GM12872 (cell line): ENCODE results near the gene PPP1R1B.

Experiments used
- TF ChIP-seq, protein P1 (sequence below): IDR thresholded peaks from 3 replicates; pipeline ENCODE4 v1.5.1; 2011; ENCODE audit warnings: low read depth, mild to moderate bottlenecking, low read length, moderate library complexity; ENCODE audit not compliant: insufficient read depth

The PPP1R1B gene

DNA sequence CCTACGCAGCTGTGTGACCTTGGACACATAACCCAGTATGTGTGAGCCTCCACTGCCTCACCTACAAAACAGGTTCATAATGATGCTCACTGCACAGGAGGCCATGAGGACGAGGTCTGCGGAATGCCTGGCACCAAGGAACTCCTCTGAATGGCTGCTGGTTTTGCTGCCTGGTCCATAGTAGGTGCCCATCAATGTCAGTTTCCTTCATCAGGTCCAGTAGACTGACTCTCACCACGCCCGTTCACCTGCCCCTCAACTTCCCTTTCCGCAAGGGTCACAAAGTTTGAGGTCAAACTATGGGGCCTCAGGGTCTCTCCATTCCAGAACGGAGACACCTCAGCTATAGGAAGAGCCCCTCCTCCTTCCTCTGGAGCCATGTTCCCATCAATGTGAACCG, 50.3 kb downstream of the PPP1R1B start:
- TF ChIP-seq, protein P1, sequence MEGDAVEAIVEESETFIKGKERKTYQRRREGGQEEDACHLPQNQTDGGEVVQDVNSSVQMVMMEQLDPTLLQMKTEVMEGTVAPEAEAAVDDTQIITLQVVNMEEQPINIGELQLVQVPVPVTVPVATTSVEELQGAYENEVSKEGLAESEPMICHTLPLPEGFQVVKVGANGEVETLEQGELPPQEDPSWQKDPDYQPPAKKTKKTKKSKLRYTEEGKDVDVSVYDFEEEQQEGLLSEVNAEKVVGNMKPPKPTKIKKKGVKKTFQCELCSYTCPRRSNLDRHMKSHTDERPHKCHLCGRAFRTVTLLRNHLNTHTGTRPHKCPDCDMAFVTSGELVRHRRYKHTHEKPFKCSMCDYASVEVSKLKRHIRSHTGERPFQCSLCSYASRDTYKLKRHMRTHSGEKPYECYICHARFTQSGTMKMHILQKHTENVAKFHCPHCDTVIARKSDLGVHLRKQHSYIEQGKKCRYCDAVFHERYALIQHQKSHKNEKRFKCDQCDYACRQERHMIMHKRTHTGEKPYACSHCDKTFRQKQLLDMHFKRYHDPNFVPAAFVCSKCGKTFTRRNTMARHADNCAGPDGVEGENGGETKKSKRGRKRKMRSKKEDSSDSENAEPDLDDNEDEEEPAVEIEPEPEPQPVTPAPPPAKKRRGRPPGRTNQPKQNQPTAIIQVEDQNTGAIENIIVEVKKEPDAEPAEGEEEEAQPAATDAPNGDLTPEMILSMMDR = no peak

DNA sequence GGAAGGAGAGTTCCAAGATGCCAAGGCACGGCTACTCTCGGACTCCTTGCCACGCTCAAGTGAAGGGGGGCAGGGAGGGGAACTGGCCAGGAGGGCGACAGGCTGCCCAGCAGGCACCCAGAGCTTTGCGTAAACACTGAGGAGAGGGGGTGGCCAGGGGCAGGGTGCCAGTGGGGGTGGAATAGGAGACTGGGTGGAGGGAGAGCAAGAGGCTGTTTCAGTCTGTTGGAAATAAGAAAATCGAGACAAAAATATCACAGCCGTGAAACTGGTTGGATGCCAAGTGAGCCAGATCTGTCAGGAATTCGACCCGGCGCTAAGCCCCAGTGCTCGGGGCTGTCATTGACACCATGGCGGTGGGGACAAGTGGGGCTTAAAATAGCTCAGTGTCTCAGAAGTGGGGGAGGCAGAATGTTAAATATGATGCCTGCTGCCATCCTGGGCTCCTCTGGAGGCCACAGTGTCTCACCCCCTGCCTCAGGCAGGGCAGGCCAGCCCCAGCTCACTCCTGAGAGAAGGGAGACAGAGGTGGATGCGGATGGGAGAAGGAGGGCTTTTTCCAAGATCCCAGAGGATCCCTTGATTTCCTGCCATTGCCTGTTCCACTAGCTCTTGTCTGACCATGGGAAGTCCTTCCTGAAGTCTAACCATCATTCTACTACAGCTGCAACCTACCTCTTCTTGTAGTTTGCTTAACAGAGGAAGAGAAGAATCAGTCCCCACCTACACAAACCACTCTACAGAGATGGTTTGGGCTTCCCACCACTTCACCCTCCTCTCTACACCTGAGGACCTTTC, 51.0 kb downstream of the PPP1R1B start:
- TF ChIP-seq, protein P1 = no peak

DNA sequence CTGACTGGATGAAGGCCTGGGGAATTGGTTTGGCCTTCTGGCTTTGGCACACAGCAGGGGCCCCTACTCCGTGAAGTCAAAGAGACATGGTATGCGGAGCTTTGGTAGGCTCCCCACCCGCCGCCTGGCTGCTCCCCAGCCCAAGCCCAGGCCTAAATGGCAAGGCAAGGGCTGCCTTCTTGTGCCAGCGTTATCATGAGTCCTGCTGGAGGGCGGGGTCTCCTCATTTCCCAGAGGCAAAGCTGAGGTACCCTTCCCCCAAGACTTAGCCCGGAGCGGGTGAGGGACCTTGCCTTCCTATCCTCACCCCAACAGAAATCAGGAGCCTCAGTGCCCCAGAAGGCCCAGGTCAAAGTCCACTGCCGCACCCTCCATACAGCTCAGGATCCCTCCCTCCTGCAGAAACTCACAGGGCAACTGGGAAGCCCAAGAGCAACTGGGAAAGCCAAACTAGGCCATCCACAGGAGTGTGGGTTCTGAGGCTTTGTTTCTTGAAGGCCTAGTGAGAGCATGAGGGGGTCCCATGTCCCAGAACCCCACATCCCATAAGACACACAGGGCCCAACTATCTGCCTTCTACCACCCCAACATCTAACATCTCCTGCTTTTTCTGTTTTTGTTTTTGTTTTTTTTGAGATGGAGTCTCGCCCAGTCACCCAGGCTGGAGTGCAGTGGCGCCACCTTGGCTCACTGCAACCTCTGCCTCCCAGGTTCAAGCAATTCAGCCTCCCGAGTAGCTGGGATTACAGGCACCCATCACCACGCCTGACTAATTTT, 51.8 kb downstream of the PPP1R1B start:
- TF ChIP-seq, protein P1 = no peak

DNA sequence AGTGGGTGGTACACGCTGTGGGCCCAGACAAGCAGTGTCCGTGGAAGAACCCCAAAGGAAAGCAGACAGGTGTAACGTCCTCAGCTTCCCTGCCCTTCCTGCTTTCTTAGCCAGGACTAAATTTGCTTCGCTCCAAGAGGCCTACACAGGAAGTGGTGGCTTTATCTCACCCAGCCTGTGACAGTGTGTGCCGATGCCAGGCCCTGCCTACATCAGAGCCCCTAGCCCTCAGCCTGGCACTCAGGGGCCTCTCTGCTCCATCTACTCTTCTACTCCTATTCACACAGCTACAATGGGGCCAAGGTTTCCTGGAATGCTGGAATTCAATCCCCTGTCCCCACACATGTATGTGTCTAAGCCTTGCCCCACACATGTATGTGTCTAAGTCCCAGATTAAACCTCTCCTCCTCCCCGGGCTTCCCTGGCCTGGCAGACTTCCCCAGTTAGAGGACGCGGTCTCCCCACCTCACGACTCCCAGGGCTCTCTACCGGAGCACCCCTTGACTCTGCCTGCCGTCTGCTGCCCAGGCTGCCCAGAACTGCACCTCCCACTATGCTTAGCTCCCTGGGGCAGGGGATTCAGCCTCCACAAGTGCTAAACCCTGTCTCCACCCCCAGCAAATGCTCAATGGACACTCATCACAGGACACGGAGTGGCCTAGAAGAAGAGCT, 52.9 kb downstream of the PPP1R1B start:
- TF ChIP-seq, protein P1 = no peak

DNA sequence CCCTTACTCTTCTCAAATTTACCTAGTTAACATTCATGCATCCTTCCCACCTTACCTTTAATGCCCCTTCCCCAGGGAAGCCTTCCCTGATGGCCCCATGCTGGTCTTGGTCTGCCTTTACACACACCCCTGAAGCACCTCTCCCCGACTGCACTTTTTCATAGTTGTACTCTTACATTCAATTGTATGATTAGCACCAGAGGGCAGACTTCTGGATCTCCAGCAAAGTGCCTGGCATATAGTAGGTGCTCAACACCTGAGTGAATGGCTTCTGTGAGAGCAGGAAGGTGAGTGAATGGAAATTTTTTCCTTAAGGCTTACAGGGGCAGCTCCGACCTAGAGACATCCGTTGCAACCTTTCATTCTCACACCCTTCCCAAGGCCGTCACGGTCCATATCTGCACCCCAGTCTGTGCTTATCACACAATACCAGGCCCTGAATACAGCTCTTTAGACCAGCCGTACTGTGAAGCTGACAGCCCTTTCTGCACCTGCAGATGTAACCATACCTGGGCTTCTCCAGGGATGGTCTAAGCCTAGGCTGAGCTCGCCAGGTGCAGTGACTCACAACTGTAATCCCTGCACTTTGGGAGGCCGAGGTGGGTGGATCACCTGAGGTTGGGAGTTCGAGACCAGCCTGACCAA, 56.7 kb downstream of the PPP1R1B start:
- TF ChIP-seq, protein P1 = no peak

DNA sequence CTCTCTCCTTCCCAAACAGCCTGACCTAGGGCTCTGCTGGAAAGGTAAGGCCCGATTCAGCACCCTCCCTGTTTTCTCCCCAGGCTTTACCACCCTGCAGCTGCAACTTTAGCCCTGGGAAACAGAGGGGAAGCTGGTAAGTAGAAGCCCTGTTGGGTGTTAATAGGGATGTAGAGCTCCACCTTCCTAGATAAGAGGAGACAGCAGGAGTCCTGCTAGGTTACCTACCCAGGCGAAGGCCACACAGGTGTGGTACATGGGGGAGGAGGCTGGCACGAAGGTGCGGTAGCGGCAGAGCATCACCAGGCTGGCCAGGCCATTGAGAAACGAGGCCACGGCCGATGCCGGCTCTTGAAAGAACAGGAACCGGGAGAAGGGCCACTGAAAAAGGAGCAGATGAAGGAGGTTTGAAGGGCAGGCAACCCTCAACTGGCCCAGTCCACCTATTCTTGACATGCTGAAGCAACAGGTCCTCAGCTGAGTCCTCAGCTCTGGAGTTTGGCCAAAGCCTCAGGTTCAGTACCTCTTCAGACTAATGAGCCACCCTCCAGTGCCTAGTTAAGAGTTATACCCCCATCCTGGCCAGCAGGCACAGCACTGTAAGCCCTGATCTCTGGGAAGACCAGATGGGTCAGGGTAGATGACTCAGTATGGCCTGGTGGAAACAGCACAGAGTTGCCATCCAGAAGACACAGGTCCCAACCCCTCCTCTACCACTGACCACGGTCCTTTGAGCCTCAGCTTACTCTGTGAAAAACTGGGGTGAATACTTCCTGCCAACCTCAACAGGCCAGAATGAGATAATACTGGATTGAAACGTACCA, 57.8 kb downstream of the PPP1R1B start:
- TF ChIP-seq, protein P1 = no peak
